Measurements from ENCODE around the gene HMX1. TPM values are rescaled to one million over a fixed set of nuclear protein-coding genes. Genes with fewer than 3 reads are reported as not detected.

Gene HMX1
- total RNA-seq, 4 donors from 2014 or later: 0.84 TPM; not detected in 3

GRCh38 chr4:8842614-8843013, 29.0 kb downstream of the HMX1 start:
- TF ChIP-seq CTCF (IDR thresholded peaks at IDR 0.05): no peak
- TF ChIP-seq POLR2A (IDR thresholded peaks at IDR 0.05): no peak
- DNase-seq (ENCODE audit: low spot score in 2 of 2): no peak
- 47 to 49% methylated on average over 2 of the region's 2 CpGs for WGBS, 2 donors
- intact Hi-C loops (cut with DNase I; ENCODE audit: low total_unique reads): no loop called here
- H3K4me3 ChIP-seq (ENCODE audit: low read depth, poor library complexity, severe bottlenecking): no peak overlapping the region

- no peak for TF ChIP-seq CTCF (IDR thresholded peaks at IDR 0.05)
- no peak for TF ChIP-seq POLR2A (IDR thresholded peaks at IDR 0.05)
- WGBS, 2 donors: 95 to 96% methylated on average over 3 of the region's 3 CpGs
- intact Hi-C loops (cut with DNase I; ENCODE audit: low total_unique reads): no loop called here
- no peak overlapping the region for H3K4me3 ChIP-seq (ENCODE audit: low read depth, poor library complexity, severe bottlenecking)
- no peak for DNase-seq (ENCODE audit: low spot score in 2 of 2)
Measured at GRCh38 chr4:8841678-8842268, 29.9 kb downstream of the HMX1 start.

DNA sequence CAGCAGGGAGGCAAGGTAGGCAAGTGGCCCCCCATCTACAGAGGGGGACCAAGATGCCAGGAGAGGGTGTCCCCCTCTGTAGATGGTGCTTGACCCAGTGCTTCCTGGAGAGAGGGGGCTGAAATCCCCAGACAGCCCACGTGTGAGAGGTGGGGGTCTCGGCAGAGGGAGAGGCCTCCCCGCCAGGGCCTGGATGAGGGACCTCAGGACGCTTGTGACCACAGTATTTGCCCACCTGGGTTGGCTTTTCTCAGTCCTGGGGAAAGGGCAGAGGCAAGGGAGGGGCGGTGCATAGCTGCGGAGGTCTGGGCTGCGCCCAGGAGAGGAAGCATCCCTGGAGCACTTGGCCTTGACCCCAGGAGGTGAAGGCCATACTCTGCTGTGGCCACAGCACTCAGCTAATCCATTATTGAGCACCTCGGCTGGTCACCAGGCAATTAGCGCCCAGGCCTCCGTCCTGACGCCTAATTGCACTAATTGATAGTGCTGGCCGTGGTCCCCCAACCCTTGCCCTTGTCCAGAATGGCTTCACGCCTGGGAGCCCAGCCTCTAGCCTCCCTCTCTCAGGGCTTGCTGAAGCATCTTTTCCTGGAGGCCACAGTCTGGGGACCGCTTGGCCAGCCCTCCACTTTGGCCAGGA, 30.7 kb downstream of the HMX1 start:
- WGBS, 2 donors: 70 to 84% methylated on average over 13 to 14 of the region's 14 CpGs
- no peak overlapping the region for H3K4me3 ChIP-seq (ENCODE audit: low read depth, poor library complexity, severe bottlenecking)
- intact Hi-C loops (cut with DNase I; ENCODE audit: low total_unique reads): no loop called here
- TF ChIP-seq POLR2A (IDR thresholded peaks at IDR 0.05): no peak
- no peak for TF ChIP-seq CTCF (IDR thresholded peaks at IDR 0.05)
- DNase-seq (ENCODE audit: low spot score in 2 of 2): peak in 1 of 2 donors; percentile 57

GRCh38 chr4:8840006-8840793, 31.4 kb downstream of the HMX1 start:
- no peak for TF ChIP-seq CTCF (IDR thresholded peaks at IDR 0.05)
- peak in 1 of 2 donors; percentile 70 for DNase-seq (ENCODE audit: low spot score in 2 of 2)
- no peak overlapping the region for H3K4me3 ChIP-seq (ENCODE audit: low read depth, poor library complexity, severe bottlenecking)
- WGBS, 2 donors: 63 to 66% methylated on average over 10 of the region's 10 CpGs
- intact Hi-C loops (cut with DNase I; ENCODE audit: low total_unique reads): no loop called here

DNA sequence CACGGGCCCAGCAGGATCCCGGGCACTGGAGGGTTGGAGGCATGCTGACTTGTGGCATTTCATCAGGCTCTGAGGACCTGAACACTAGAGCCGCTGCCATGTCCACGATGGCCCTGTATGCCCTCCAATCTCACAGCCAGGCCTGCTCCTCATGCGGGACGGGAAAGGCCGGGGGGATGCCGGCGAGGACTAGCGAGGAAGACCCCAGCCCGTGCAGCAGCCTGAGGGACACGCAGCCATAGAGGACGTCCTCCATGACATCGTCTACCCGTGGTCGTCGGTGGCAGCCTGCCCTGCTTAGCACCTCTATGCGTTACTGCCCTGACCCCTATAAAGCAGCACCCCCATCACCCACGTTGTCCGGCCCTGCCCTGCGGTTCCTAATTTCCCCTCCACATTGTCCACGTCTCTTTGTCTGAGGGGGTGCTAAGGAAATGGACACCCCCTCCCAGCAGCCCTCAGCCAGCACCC, 32.6 kb downstream of the HMX1 start:
- 80 to 81% methylated on average over 19 to 22 of the region's 22 CpGs for WGBS, 2 donors
- intact Hi-C loops (cut with DNase I; ENCODE audit: low total_unique reads): no loop called here
- TF ChIP-seq CTCF (IDR thresholded peaks at IDR 0.05): no peak
- DNase-seq (ENCODE audit: low spot score in 2 of 2): peak in 1 of 2 donors; percentile 68
- H3K4me3 ChIP-seq (ENCODE audit: low read depth, poor library complexity, severe bottlenecking): no peak overlapping the region
